ENCODE results near the gene AQP10.

GRCh38 chr1:154344977-154345837 is 24.3 kb downstream of the AQP10 start:
- TF ChIP-seq CTCF (IDR thresholded peaks at IDR 0.05; ENCODE audit: borderline replicate concordance, extremely low read depth, low read length, poor library complexity, severe bottlenecking) = peak; percentile 76
- TF ChIP-seq EZH2 (IDR thresholded peaks at IDR 0.05; ENCODE audit: borderline replicate concordance, low read depth, low read length, severe bottlenecking) = no peak

All from DND-41 (cell line).